Measurements from ENCODE around the gene NPTX1.

- TF ChIP-seq CTCF (conservative IDR thresholded peaks at IDR 0.05; ENCODE audit: low read depth in 2 of 2) (no peak), REST (IDR thresholded peaks at IDR 0.05; ENCODE audit: unreplicated experiment) (no peak), POLR2AphosphoS5 (IDR thresholded peaks at IDR 0.05; ENCODE audit: low read depth) (no peak)
Measured at GRCh38 chr17:80498920-80499410, 22.6 kb upstream of the NPTX1 start.
